GM19240 (cell line): Measurements from ENCODE around the gene DHRS12.
A peak's percentile ranks its signal among the peaks of the same experiment; 100 is the strongest.

Experiments
- DNase-seq: peaks from one replicate; pipeline ENCODE4 v3.0.0; 2011; ENCODE audit warnings: low spot score; ENCODE audit not compliant: insufficient read length

Gene DHRS12

GRCh38 chr13:51803422-51804294, at the start of gene DHRS12:
TSS of gene DHRS12 (minus strand) at chr13:51804163. CDS start at chr13:51799659, 4,504 bp downstream.
- peak; percentile 77 for DNase-seq

DNA sequence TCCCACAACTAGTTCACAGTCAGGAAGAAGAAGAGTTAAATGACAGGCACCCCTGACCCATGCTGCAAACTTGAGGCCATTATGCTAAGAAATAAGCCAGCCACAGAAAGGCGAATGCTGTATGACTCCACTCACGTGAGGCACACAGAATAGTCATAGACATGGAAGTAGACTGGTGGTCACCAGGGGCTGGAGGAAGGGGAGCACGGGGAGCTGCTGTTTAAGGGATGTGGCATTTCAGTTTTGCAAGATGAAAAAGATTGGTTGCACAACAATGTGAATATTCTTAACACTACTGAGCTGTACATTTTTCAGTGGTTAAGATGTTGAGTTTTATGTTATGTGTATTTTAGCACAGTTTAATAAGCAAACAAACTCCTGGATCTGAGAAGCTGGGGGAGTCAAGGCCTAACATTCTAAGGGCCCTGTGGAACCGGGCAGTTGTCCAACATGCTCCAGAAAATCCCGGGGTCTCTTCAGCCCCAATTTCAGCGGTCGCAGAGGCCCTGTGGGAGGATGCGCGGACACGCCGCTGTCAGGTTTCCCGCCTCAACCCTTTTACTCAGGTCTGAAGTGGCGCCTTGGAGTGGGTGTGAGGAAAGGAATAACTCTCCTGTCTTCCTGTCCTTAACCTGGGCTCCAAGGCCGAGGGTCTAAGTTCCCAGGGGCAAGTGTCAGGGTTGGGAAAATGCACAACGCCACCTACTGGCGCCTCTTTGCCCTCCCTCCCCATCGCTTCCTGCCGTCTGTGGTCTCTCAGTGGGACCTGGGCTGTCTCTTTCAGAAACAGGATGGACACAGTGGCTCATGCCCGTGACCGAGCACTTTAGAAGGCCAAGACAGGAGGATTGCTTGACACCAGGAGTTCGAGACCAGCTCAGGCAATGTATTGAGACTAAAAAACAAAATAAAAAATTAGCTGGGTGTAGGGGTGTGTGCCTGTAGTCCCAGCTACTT, 45.5 kb upstream of the DHRS12 start:
- DNase-seq = peak; percentile 34

- DNase-seq = no peak
Observed at GRCh38 chr13:51848674-51849073, 44.7 kb upstream of the DHRS12 start.

DNA sequence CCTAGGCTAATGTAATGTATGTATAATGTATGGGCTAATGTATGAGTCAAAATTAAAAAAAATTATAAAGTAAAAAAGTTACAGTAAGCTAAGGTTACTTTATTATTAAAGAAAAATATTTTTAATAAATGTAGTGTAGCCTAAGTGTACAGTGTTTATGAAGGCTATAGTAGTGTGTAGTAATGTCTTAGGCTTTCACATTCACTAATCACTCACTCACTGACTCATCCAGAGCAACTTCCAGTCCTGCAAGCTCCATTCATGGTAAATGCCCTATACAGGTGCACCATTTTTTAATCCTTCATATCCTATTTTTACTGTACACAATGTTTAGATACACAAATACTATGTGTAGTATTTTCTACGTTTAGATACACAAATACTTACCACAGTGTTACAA, 42.8 kb upstream of the DHRS12 start:
- DNase-seq = no peak

- DNase-seq = no peak
Observed at GRCh38 chr13:51845574-51846318, 41.8 kb upstream of the DHRS12 start.

DNA sequence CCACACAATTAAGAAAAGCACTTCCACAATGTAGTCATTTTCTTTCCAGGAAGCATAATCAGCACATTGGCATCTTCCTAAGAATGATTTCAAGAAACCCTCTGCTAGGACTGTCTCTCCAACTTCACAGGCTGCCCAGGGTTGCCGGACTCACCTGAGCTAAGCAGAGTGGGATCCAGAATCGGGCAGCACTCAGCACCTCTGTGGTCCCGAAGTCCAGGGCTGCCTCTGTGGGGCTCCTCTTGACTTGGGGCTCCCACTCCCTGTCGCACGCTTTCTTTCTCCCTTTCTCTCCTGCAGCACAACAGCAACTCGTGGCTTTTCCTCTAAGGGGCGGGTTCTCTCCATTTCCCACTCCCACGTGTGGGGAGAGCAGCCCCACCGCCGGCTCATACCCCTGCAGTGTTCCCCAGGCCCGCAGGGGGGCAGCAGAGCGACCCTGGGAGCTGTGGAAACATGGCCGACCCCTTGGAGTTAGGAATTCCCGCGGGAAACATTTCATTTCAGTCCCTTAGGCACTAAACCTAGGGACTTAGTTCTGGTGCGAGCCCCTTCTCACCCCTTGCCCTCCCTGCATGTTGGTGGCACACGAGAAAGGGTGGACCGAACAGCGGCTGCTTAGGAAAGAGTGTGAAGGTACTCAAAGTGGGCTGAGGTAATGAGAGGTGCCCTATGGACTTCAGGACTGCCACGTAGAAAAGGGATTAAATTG, 41.1 kb upstream of the DHRS12 start, which contains the start of gene TMEM272:
TSS of gene TMEM272 (minus strand) at position 316 of the 712 bp plus-strand sequence. CDS start 6,647 bp downstream, outside the sequence.
- peak; percentile 76 for DNase-seq

GRCh38 chr13:51843529-51843928, 39.6 kb upstream of the DHRS12 start:
- no peak for DNase-seq

GRCh38 chr13:51841732-51842131, 37.8 kb upstream of the DHRS12 start:
- DNase-seq = no peak

DNA sequence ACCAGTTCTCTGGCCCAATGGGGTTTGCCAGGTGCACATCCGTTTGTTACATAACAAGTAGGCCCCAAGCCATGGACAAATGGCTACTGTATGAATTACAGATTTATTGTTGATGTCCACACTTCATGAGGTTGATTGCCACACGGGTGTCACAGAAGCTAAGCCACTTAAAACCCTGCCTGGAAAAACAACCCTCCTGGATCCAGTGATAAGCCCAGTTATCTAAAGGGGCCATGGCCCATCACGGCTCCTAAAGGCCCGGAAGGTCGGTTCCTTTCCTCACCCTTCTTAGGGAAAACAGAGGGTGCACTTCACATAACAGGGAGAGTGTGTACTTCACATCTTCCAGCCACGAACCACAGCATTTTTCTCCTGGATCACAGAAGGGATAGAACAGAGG, 37.0 kb upstream of the DHRS12 start:
- no peak for DNase-seq

GRCh38 chr13:51839711-51840540, 36.0 kb upstream of the DHRS12 start:
- DNase-seq = no peak

- DNase-seq = no peak
Observed at GRCh38 chr13:51838240-51838846, 34.4 kb upstream of the DHRS12 start.

DNA sequence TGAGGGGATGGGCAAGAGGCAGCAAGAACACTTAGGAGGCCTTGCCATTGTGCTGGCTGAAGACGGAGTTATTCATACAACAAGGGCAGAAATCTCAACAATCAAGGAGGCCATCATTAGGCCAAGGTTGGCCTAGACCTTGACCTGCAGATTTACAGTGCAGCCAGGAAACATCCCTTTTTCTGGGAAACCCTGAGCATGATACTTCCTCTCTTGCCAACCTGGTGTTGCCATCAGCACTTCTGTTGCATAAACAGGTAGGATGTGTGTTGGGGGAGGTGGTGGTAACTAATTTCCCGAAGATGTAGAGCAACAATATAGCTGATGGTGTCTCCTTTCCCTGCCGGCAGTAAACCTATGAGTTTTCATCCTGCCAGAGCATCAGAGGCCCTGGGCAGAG, 33.1 kb upstream of the DHRS12 start:
- DNase-seq = no peak

GRCh38 chr13:51834581-51835171, 30.7 kb upstream of the DHRS12 start:
- DNase-seq = no peak

DNA sequence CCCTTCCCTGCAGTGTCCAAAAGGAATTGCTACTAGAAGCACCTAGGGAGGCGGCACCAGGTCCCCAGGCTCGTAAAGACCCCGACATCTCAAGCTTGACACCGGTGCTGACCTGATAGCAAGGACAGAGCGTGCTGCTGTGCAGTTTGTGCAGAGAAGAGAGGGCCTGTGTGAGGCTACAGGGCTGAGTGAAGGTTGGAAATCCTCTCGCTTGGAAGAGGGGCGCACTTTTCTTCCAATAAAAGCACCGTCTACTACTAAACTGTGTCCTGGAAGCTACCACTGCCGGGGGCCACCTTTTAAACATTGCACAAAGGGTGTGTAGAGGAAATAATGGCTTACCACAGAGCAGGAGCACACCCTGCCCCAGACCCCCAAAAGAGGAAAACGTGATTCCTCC, 30.0 kb upstream of the DHRS12 start:
- no peak for DNase-seq

- DNase-seq = no peak
Observed at GRCh38 chr13:51832471-51833152, 28.6 kb upstream of the DHRS12 start.

- no peak for DNase-seq
Observed at GRCh38 chr13:51831519-51831918, 27.6 kb upstream of the DHRS12 start.

DNA sequence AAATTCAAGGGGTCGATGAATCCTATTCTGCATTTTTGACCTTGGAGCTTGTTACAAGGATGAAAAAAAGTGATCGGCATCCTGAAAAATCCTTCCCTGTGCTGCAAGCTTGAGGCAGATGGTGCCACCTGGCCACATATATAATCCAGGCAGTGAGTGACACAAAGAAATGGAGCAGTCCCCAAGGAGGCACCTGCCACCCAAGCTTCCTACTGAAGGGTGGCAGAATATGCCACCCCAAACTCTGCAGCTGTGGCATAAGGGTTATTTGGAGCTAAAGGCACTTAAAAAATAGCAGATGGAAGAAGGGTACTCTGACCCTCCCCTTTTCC, 25.6 kb upstream of the DHRS12 start:
- no peak for DNase-seq

DNA sequence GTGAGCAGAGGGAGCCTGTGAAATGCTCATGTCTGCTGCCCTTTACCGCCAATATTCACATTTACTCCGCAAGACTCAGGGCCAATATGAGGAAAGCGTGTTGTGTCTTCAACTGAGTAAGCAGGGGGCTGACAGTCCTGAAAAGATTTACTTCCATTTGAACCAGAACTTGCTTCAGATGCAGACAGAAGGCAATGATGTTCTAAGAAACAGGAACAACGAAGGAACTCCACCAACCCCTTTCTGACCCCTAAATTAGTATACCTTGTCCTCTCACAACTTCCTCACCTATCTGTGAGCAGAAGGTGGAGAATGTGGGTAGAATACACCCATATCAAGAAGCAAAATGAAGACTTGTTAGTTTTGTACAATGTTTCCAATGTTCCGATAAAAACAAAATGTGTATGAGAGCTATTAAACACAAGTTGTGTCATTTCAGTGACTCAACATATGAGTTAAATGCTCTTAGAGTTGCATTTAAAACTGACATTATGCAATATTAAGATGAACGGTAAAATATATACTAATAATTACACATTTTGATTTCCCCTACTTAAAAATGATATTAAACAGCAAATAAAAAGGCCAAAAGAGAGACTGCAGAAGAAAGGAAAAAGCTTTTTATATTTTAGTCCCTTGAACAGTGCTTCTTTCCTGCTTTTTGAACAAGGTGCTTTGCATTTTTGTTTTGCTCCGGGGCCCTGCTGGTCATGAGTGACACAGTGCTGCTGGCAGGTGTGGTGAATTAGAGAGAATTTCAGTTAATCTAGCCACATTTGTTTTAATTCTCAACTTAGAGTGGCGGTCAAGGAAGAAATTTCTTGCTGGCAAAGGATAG, 25.0 kb upstream of the DHRS12 start:
- DNase-seq = no peak
